OCI-LY1 (cell line): ENCODE data around the gene TMED10.

ENCODE experiments used
- EZH2 ChIP-seq: fragments of 200-600 bp; sonication (generic), shearing (Covaris generic); IDR thresholded peaks from 2 replicates; pipeline ENCODE4 v1.8.0; 2017; ENCODE audit warnings: borderline replicate concordance, mixed run types, mild to moderate bottlenecking, antibody characterized with exemption, low read length, moderate library complexity, mixed read lengths
- TF ChIP-seq, protein P1 (sequence below): fragments of 200-600 bp; sonication (generic), shearing (Covaris generic); IDR thresholded peaks from 2 replicates; pipeline ENCODE4 v1.5.1; 2017; ENCODE audit warnings: mild to moderate bottlenecking, antibody characterized with exemption, low read length, moderate library complexity, mixed read lengths

GRCh38 chr14:75196064-75196463 lies 19.7 kb upstream of the TMED10 start:
- TF ChIP-seq, protein P1, sequence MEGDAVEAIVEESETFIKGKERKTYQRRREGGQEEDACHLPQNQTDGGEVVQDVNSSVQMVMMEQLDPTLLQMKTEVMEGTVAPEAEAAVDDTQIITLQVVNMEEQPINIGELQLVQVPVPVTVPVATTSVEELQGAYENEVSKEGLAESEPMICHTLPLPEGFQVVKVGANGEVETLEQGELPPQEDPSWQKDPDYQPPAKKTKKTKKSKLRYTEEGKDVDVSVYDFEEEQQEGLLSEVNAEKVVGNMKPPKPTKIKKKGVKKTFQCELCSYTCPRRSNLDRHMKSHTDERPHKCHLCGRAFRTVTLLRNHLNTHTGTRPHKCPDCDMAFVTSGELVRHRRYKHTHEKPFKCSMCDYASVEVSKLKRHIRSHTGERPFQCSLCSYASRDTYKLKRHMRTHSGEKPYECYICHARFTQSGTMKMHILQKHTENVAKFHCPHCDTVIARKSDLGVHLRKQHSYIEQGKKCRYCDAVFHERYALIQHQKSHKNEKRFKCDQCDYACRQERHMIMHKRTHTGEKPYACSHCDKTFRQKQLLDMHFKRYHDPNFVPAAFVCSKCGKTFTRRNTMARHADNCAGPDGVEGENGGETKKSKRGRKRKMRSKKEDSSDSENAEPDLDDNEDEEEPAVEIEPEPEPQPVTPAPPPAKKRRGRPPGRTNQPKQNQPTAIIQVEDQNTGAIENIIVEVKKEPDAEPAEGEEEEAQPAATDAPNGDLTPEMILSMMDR: no peak
- TF ChIP-seq EZH2: no peak
